Muscle of back (tissue), 11 donors: ENCODE data around the gene ZDHHC22. TPM values are rescaled to one million over a fixed set of nuclear protein-coding genes. Genes with fewer than 3 reads are reported as not detected.

ENCODE experiments used
- DNase-seq, 3 donors: peaks; one replicate each; pipeline versions ENCODE4 v3.0.0 to v3.0.0-alpha.2; 2013
- polyA plus RNA-seq, 10 donors: library from polyadenylated mRNA; unstranded; fragments of 120-200 nt; gene quantifications; one replicate each; pipeline ENCODE4 v1.2.1, GENCODE V29; 2013; ENCODE audit not compliant: insufficient read length in 10 of 10

The ZDHHC22 gene
- polyA plus RNA-seq, 10 donors: 0.36 to 0.76 (median 0.52) TPM

DNA sequence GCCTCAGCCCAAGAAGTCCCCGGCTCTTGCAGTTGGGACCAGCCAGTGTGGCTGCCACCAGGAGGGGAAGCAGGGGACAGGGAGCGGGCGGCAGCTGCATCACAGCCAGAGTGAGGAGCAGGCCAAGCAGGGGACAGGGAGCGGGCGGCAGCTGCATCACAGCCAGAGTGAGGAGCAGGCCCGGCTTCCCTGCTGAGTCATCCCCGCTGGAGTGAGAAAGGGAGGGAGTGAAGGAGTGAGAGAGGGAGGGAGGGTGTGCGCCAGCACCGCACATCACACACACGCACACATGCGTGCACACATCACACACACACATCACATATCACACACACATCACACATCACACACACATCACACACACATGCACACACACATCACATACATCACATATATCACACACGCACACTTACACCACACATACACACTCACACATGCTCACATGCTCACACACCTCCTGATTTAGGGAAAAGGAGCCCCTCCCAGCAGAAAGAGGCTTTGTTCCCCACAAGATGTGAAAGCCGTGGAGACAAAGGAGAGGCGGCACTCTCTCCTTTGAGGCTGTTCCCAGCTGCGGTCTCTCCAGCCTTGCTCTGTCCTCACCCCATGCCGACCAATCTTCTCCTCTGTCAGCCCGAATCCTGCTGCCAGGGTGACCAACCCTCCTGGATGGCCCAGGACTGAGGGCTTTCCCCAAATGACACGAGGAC, 16.7 kb upstream of the ZDHHC22 start:
- peak in 2 of 3 donors; percentile 37 to 64 for DNase-seq

DNA sequence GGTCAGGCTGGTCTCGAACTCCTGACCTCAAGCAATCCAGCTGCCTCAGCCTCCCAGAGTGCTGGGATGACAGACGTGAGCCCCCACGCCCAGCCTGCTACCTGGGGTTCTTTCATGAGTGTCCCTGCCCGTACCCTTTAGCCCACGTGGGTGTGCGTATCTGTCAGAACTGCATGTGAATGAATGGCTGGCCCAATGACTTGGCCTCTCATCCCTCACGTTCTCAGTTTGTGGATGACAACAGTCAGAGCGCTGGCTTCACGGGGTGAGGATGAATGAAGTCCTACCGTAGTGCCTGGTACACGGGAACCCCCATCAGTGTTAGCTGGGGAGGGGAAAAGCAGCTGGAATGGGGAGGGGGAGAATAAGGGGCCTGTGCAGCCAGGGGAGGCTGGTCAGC, 16.1 kb upstream of the ZDHHC22 start:
- DNase-seq: no peak

DNA sequence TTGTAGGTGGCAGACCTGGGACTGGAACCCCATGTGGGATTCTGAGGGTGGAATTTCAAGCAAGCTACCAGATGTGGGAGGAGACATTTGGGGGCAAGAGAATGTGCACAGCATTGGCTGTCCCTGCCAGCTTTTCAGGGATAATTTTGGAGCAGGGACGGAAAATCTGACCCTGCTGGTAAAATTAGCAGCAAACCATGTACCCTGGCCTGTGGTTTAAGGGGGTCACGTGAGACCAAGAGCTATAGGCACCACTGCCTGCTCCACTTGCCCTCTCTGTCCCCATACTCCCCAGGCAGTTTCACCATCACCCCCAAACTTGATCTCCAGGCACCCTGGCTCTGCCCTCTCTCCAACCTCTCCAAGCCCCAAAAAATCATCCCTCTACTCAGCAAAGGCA, 13.5 kb upstream of the ZDHHC22 start:
- no peak for DNase-seq

DNA sequence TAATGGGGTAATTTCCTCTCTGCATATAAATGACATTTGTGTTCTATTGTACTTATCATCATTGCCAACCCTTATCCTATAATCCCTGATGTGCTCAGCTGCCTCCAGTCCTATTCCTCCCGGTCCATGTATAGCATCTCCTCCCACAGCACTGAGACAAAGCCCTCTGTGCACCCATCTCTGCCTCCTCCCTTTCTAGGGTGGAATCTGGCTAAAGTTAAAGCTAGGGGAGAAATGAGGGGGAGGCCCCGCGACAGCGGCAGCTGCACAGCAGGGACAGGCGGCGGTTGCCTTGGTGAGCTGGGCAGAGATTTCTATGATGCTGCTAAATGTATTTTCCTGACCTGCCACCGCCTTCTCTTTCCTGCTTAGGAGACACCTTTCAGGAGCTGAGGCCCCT, 12.8 kb upstream of the ZDHHC22 start:
- DNase-seq: no peak

DNA sequence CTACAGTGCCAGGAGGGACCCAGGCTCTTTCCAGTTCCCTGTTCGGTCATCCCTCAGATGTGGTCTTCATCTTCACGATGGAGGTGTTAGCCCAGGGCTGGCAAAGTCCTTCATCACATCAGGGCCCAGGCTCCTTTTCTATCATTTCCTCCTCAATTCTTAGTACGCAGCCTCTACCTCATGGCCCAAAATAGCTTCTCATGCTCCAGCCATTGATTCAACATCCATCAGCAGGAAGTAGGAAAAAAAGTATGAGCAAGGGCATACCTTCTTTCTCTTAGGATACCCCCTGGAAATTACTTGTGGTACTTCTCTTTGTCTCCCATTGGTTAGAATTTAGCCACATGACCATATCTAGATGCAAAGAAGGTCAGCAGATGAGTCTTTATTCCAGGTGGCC, 12.2 kb upstream of the ZDHHC22 start:
- no peak for DNase-seq

DNA sequence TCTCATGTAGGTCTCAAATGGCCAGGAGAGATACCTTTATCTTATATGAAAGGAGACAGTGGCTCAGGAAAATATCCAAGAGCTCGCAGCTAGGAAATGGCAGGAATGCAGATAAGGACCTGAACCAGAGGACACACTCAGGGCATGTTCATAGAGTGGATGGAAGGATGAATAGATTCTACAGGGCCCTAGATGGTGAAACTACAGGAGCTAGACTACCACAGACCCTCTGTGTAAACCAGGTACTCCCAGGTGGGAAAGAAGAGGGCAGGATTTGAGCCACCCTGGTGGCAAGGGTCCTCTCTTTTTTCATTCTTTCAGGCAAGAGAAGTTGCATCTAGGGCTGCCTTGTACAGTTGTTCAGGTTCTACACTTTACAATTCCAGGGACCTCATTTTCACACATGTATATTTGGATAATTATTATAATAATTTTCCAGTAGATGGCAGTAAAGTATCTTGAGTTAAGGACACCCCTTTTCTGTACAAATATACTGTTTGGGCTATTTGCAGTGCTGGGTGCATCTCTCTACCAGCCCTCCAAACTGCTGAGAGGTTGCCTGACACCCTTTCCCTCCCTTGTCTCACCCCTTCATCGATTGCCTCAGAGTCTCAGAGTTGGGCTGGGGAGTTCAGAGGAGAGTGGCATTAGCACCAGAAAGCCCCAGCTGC, 10.5 kb upstream of the ZDHHC22 start:
- DNase-seq: peak in 1 of 3 donors; percentile 17

DNA sequence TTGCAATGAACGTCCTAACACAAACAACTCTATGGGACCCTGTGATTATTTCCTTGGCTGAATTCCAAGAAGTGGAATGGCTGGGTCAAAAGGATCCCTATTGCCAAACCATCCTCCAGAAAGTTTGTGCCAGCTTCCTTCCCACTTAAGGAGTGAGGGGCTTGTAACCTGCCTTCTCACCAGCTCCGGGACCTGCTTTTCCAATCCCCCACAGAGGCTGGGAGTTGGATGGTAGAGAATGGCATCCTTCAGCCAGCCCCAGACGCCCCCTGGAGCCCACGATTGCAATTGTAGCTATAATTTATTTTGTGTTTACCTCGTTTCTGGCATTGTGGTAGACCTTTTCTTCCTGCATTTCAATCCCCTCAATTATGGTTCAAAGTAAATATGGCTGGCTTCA, 9.7 kb upstream of the ZDHHC22 start:
- DNase-seq: no peak

DNA sequence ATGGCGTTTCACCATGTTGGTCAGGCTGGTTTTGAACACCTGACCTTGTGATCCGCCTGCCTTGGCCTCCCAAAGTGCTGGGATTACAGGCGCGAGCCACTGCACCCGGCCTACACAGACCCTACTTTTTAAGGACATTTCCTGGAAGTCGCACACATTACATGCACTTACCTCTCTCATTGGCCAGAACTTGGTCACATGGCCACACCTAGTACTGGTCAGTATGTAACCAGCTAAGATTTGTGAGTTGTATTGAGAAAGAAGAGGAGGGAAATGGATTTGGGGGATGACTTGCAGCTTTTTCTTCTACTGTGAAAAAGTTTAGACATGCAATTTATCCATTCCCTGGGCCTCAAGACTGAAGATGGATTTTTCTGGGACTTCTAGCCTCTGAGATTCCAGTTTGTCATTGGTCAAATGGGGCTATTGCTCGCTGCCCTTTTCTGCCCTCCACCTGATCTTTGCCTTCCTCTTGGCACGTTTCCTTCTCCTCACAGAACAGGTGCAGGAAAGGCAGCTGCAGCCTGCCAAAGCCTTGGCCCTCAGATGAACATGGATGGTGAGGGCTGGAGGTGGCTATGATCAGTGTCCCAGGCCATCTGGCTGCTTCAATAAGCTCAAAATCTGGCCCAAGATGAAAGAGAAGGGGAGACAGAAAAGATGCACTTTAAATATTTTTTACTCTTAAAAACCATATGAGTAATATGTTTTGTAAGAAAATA, 7.1 kb upstream of the ZDHHC22 start:
- no peak for DNase-seq

DNA sequence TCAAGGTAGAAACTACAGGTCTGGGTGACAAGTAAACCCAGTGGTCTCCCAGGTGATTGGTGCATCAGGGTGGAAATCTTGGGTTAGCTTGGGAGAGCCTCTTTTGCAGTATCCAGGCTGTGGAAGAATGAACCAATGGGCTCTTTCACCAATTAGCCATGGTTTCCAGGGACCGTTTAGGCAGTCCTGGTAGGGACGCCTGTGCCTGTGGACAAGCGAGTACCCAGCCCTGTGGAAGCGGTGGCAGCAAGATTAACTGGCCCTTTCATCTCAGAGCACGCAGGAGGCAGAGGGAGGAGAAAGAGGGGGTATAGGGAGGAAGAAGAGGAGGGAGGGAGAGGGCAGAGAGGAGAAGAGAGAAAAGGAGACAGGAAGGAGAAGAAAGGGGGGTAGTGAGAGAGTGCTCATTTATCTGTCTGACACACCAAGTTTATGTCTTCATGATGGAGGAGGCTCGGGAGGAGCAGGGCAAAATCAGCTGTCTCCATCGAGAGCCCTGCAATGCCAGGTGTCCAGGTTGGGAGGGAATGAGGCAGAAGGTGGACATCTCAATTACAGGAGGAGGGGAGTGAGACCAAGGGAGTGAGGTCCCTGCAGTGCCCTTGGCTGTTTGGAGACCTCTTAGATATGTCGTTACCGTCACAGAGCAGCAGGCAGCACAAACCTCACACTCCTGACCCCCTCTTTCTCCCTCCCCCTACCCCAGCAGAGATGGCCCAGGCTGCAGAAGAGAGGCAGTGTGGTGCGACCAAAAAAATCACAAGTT, 4.6 kb upstream of the ZDHHC22 start:
- no peak for DNase-seq

DNA sequence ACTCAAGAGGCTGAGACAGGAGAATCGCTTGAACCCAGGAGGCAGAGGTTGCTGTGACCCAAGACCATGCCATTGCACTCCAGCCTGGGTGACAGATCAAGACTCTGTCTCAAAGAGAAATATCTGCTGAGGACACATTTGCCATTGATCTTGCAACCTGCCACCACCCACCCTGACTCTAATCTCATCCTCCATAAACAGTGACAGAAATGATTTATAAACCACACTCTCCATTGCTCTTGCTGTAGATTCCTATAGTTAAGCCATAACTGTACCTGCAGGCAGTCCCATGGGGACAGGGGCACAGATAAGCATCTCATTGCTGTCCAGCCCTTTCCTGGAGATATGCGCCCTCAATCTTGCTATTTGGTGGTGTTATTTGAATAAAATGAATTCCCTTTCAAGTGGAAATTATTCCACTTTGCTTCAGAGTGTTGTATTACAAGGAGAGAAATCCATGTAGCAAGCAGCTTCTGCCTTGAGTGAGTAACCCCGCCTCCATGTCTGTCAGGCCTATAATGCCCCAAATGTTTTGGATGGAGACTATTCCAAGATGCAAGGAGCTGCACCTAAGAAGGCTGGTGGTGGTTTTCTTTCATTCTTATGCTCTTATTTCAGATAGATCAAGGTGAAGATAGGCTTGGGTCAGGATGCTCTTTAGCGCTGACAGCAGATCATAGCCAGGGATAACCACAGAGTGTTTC, 3.0 kb upstream of the ZDHHC22 start:
- DNase-seq: no peak

DNA sequence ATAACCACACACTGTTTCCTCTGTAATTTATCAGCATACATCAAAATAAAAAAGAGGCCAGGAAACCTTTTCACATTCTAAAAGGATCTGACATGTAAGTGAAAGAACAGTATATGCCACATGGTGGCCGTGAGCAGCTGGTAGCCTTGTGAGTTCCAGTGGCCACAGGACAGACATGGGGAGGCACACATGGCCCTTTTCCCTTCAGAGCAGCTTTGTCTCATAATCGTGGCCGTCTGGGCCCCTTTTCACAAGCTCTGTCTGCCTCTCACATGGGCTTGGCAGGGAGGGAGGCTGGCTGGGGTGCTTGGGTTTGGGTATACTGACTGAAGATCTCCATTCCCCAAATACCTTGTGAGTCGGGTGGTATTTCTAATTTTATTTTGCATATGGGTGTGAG, 1.5 kb upstream of the ZDHHC22 start:
- no peak for DNase-seq

DNA sequence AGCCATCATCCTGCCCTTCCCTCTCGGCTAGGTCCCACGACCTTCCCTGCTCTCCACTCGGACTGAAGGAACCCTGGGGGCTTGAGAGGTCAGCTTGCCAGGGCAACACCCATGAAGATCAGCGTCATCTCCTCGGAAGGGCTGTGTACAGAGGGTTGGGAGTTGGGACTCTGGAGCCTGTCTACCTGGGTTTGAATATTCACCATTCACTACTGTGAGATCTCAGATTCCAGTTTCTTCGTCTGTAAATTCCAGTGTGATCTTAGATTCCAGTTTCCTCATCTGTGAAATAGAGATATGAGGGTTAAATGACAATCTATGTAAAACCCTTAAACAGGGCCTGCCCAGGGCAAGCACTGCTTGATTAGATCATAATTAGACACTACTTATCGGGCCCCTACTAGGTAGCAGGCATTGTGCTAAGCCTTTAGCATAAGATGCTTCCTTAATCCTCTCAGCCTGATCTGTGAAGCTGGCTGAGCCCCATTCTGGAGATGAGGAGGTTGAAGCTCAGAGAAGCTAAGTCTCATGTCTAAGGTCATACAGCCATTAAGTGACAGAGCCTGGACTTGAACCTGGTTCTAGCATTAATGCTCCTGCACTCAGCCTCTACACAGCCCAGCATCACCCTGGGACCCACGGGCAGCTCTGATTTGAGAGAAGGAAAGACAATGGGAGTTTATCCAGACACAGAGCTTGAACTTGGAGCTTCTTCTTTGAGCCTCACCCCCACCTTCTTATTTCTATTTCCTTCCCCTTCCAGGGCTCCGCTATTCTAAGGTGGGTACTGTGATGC, 612 bp upstream of the ZDHHC22 start:
- DNase-seq: no peak

DNA sequence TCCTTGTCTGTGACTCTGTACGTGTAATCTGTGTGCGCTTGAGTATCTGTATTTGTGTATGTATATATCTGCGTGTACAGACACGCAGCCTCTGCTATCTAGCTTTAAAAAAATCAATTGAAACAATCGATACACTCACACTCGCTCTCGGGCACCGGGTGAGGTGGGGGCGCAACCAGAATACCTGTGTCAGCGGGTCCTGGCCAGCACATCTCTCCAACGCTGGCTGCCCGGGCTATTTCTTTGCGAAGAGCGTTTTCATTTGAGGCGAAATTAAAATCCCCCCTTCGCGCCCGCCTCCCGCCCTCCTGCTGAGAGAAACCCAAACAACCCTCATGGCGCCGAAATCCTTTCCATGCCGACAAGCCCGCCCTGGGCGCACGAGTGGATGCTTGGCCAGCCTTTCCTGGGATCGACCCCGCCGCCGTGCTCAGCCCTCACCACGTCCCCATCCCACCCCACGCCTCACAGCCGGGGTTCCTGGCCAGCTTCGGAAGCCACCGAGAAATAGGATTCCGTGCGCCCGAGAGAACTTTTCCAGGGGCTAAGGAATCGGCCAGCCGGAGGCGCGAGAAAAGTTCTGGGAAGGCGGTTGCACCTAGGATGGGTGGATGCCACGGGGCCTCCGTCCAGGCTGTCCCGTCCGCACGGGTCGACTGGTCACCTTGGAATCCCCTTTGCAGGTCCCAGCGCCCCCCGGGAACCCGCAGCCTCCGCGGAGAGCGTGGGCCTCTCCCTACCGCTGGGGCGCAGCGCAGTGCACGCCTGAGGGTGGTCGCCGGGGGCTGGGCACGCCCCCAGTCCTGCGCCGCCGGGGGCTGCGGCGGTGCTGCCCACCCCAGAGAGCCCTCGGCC, 1.0 kb downstream of the ZDHHC22 start:
- no peak for DNase-seq

DNA sequence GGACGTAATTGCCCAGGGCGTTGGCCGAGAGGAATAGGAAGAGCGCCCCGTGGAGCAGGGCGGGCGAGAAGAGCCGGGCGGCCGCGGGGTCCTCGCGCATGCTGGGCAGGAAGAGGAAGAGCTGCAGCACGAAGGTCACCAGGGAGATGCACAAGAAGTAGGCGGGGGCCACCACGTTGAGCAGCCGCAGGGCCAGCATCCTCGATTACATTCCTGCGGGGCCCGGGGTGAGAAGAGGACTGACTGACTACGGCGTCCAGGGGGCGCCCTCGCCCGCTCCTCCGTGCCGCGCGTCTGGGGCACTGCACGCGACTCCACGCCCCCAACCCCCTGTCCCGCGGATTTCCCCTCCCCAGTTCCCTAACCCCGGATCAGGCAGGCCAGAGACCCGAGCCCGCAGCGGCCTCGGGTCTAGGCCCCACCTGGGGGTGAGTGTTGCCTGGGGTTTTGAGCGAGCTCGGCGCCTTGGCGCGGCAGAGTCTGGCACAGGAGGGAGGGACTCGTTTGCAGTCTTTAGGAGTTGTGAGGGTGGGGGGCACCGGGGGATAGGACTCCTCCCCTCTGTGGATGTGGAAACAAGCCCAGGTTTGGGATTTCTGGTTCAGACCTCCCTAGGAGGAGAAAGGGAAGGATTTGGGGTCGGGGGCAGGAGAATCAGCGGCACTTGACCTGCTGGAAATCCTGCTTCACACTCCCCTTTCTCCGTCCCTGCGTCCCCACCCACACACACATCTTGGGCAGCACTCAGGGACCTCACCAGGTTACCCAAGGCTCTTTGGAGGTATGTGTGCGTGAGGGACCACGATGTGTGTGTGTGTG, 1.8 kb downstream of the ZDHHC22 start:
- peak in 1 of 3 donors; percentile 23 for DNase-seq

DNA sequence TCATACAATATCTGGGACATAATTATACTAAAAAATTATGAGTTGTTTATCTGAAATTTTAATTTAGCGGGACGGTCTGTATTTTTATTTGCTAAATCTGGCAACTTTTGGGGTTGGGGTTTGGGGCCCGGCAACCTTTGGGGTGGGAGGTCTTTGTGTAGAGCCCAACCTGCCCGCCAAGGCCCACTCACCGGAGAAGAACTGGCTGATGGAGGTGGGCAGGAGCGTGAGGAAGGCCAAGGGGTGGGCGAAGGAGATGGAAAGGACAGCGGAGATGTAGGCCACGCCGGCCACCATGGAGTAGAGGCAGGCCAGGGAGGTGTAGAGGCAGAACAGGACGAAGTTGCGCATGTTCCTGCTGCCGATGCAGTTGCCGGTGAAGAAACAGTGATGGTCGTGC, 2.6 kb downstream of the ZDHHC22 start:
- no peak for DNase-seq

DNA sequence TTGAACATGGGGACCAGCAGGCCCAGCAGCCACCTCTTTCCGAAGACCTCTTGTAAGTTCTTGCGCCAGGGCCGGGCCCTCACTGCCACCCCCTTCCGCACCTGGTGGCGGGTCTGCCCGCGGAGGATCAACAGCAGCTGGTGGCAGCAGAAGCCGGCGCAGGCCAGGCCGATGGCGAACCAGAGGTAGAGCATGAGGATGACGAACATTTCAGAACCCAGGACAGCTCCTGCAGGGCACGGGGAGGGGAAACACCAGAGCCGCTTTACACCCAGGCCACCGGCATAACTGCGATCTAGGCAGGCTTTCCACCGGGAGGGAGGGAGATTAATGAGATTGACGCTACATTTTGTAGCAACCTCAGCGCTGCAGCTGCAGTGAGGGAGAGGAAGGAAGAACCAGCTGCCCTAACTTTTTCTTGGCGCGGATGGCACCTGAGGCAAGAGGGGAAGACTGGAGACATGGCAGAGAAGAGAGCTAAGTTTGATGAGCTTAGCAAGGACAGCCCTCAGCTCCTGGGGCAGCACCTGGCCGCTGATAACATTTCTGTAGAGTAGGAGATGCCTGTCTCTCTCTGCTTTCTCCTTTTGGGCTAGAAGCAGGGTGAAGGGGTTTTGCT, 7.8 kb downstream of the ZDHHC22 start:
- peak; percentile 65 to 88 (median 85) for DNase-seq

DNA sequence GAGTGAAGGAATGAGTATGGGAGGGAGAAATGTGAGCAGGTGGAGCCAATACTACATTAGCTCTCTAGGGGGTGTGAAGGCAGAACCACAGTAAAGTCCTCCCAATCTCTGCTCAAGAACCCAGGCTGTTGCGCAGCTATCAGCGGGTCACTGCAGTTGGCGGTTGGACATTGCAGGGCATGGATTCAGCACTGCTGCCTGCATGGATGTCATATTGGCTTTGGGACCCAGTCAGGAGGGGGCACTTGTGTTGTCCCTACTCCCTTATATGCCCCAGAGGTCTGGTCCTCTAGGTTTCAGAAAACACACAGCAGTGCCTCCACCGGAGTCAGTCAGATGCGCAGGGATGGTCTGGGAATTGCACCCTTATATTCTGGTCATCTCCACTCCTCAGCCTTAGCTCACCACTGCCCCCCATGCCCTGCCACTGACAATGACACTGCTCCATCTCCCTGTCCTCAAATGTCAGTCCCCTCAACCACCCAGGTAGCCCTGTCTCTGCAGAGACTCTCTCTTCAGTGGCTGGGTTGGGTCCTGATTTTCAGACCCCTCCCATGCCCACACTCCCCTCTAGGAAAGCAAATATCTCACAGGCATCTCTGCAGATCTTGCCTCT, 9.6 kb downstream of the ZDHHC22 start:
- no peak for DNase-seq

DNA sequence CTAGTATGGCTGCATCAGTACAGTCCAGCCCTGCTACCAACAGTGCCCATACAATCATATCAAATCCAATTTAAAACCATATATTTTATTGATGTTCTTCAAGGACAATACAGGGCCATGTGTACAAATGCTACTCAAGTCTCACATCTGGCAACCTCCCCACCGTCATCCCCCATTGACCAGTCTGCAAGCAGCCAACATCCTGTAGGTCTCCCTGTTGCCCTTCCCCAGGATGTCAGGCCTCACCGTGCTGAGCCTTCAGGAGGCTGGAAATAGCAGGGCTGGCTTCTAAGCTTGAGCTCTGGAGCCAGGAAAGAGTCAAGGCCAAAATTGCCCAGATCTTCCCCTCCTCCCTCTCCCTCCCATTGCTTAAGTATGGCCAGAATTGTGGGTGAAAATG, 10.4 kb downstream of the ZDHHC22 start:
- no peak for DNase-seq
